Endothelial cell of umbilical vein (primary cell): ENCODE data around the gene CMSS1. TPM values are rescaled to one million over a fixed set of nuclear protein-coding genes. Genes with fewer than 3 reads are reported as not detected.

Source experiments
- BruUV-seq: library from RNA; stranded (reverse); fragments of 400-500 nt; replicated peaks from 2 replicates; lab custom pipeline; 2021; lab: Mats Ljungman, UMichigan
- CTCF ChIA-PET: fragments of 300-600, 350-600 bp; sonication (Branson Sonifier 250); formaldehyde crosslinking; loops from one replicate; lab custom pipeline; 2021; ENCODE audit warnings: antibody characterized with exemption, inconsistent platforms; lab: Charles Lee
- POLR2A ChIA-PET: fragments of 300-600, 350-600 bp; sonication (Branson Sonifier 250); formaldehyde crosslinking; loops from one replicate; lab custom pipeline; 2021; ENCODE audit warnings: antibody characterized with exemption, inconsistent platforms; lab: Charles Lee
- DNase-seq: peaks from one replicate; pipeline ENCODE4 v3.0.0-alpha.2; 2011; ENCODE audit warnings: low read depth, low spot score
- FAIRE-seq: peaks from 2 replicates; lab custom pipeline; 2011; peaks lifted over from hg19 to GRCh38; lab: Jason Lieb, UNC
- H2AFZ ChIP-seq: 2 replicates; pipeline ENCODE4 v1.6.0; 2012; ENCODE audit warnings: low read depth, low read length, control low read depth, inconsistent platforms
- H3K27ac ChIP-seq: 2 replicates; pipeline ENCODE4 v1.5.1; 2011; ENCODE audit warnings: low read depth, mild to moderate bottlenecking, control low read depth, low read length, moderate library complexity; ENCODE audit not compliant: insufficient read depth
- H3K27me3 ChIP-seq, 2 experiments: 2 replicates each; pipeline versions ENCODE4 v1.6.0 to v1.6.1; 2011; ENCODE audit warnings: low read length in 2 of 2, mixed read lengths in 1 of 2; ENCODE audit not compliant: control insufficient read depth in 2 of 2, insufficient read depth in 2 of 2
- H3K36me3 ChIP-seq, 2 experiments: 2 replicates in 1 of 2; 3 replicates in 1 of 2; pipeline ENCODE4 v1.5.1; 2011; ENCODE audit warnings: low read length in 2 of 2, mild to moderate bottlenecking in 1 of 2, moderate library complexity in 1 of 2; ENCODE audit not compliant: control insufficient read depth in 2 of 2, insufficient read depth in 2 of 2; ENCODE audit errors: extremely low read depth in 1 of 2
- H3K4me1 ChIP-seq: 3 replicates; pipeline ENCODE4 v1.5.1; 2011; ENCODE audit warnings: mild to moderate bottlenecking, low read length; ENCODE audit not compliant: control insufficient read depth, insufficient read depth; ENCODE audit errors: extremely low read depth
- H3K4me2 ChIP-seq: 2 replicates; pipeline ENCODE4 v1.6.1; 2011; ENCODE audit warnings: low read length, control low read depth, mixed read lengths; ENCODE audit not compliant: insufficient read depth
- H3K4me3 ChIP-seq, 3 experiments: fragments of 200-600 bp in 1 of 3; sonication (generic), shearing (Covaris generic) in 1 of 3; replicated peaks in 1 of 3; 2 replicates each; pipeline ENCODE4 v1.5.1; 2011 to 2016; ENCODE audit warnings: control low read depth in 3 of 3, low read length in 3 of 3, mild to moderate bottlenecking in 2 of 3, inconsistent platforms in 1 of 3, low read depth in 1 of 3, moderate library complexity in 1 of 3; ENCODE audit not compliant: insufficient read depth in 1 of 3
- H3K79me2 ChIP-seq: 2 replicates; pipeline ENCODE4 v1.6.0; 2012; ENCODE audit warnings: low read length, inconsistent platforms; ENCODE audit not compliant: control insufficient read depth, insufficient read depth
- H3K9ac ChIP-seq: replicated peaks from 2 replicates; pipeline ENCODE3; 2011; ENCODE audit warnings: low read length, control low read depth; ENCODE audit not compliant: insufficient read depth; ENCODE audit errors: extremely low read depth
- H3K9me1 ChIP-seq: replicated peaks from 3 replicates; pipeline ENCODE4 v1.6.0; 2011; ENCODE audit warnings: mild to moderate bottlenecking, low read length; ENCODE audit not compliant: control insufficient read depth, insufficient read depth; ENCODE audit errors: extremely low read depth
- H3K9me3 ChIP-seq: replicated peaks from 2 replicates; pipeline ENCODE4 v1.5.1; 2012; ENCODE audit warnings: low read length, inconsistent platforms; ENCODE audit not compliant: control insufficient read depth, insufficient read depth
- H4K20me1 ChIP-seq: replicated peaks from 2 replicates; pipeline ENCODE3; 2011; ENCODE audit warnings: mild to moderate bottlenecking, low read length; ENCODE audit not compliant: control insufficient read depth, insufficient read depth; ENCODE audit errors: extremely low read depth
- CTCF ChIP-seq, 2 donors: IDR thresholded peaks; 1 replicate in 1 of 2; 2 replicates in 1 of 2; pipeline ENCODE4 v1.5.1; 2011; ENCODE audit warnings: low read length in 2 of 2, mild to moderate bottlenecking in 2 of 2, moderate library complexity in 2 of 2, control low read depth in 1 of 2, inconsistent platforms in 1 of 2, low read depth in 1 of 2; ENCODE audit not compliant: insufficient read depth in 1 of 2; ENCODE audit errors: extremely low read depth in 1 of 2
- EZH2 ChIP-seq: IDR thresholded peaks from 2 replicates; pipeline ENCODE4 v1.6.1; 2012; ENCODE audit warnings: borderline replicate concordance, low read depth, mild to moderate bottlenecking, moderate library complexity, low read length, inconsistent platforms; ENCODE audit not compliant: severe bottlenecking
- FOS ChIP-seq: IDR thresholded peaks from 2 replicates; pipeline ENCODE4 v1.6.1; 2011; ENCODE audit warnings: mild to moderate bottlenecking, low read length, moderate library complexity, borderline replicate concordance; ENCODE audit not compliant: insufficient read depth
- GATA2 ChIP-seq: IDR thresholded peaks from 2 replicates; pipeline ENCODE4 v1.7.0; 2011; ENCODE audit warnings: low read depth, mild to moderate bottlenecking, moderate library complexity, mixed read lengths, low read length; ENCODE audit not compliant: insufficient read length, insufficient read depth
- JUN ChIP-seq: IDR thresholded peaks from 2 replicates; pipeline ENCODE4 v1.6.1; 2011; ENCODE audit warnings: borderline replicate concordance, low read depth; ENCODE audit not compliant: insufficient read length, insufficient read depth
- MAX ChIP-seq: IDR thresholded peaks from 2 replicates; pipeline ENCODE4 v1.6.1; 2011; ENCODE audit not compliant: insufficient read depth, insufficient read length
- MYC ChIP-seq: IDR thresholded peaks from one replicate; pipeline ENCODE4 v1.6.1; 2011; ENCODE audit warnings: mild to moderate bottlenecking, low read depth, low read length
- POLR2A ChIP-seq: IDR thresholded peaks from 2 replicates; pipeline ENCODE4 v1.6.1; 2012; ENCODE audit warnings: low read depth, mild to moderate bottlenecking, control low read depth, low read length
- POLR2AphosphoS5 ChIP-seq: IDR thresholded peaks from 2 replicates; pipeline ENCODE4 v1.6.1; 2012; ENCODE audit warnings: low read depth, mild to moderate bottlenecking, control low read depth, low read length, moderate library complexity; ENCODE audit not compliant: insufficient read depth
- dilution Hi-C: fragments of 300-500 bp; cut with MboI; formaldehyde crosslinking; loops from one replicate; pipeline ENCODE4 v1.15.0; 2019; ENCODE audit warnings: low sequenced_read_pairs; ENCODE audit not compliant: extremely low pct_ligation_motif_present
- intact Hi-C: fragments of 100-400 bp; cut with micrococcal nuclease; formaldehyde crosslinking; loops from one replicate; pipeline ENCODE4 v1.10.0; 2022
- polyA plus RNA-seq, 4 experiments: library from polyadenylated mRNA; depleted of rRNA in 3 of 4; stranded (reverse) in 3 of 4; unstranded in 1 of 4; fragments of >200 nt; gene quantifications; 2 replicates each; pipeline versions ENCODE4 v1.2.1 to v1.2.3, GENCODE V29; 2011 to 2012; ENCODE audit warnings: missing spikeins in 1 of 4
- total RNA-seq: library from RNA; stranded (reverse); gene quantifications from 2 replicates; pipeline ENCODE4 v1.2.3, GENCODE V29; 2021

CMSS1 gene
- total and polyA plus RNA-seq, 2 donors (not counting 3 experiments of a cell fraction or from before 2014, with no cell fraction given): 9.7 to 60.6 TPM

- Histone ChIP-seq H3K9me3 (no peaks in the 10 kb centered on the region), H3K79me2 (peaks cover 42% of the 10 kb centered on the region), H4K20me1 (no peaks in the 10 kb centered on the region), H3K4me1 (peaks cover 38% of the 10 kb centered on the region), H3K27me3 (no peaks in the 10 kb centered on the region), H3K4me2 (no peak overlapping the region), H3K36me3 (peaks cover 3% of the 10 kb centered on the region in 2 experiments), H3K27ac (no peak overlapping the region), H3K9me1 (no peaks in the 10 kb centered on the region), H3K9ac (no peak overlapping the region), H3K4me3 (no peak overlapping the region), H2AFZ (no peak overlapping the region)
- intact Hi-C loops: no loop called here
- TF ChIP-seq MYC (no peak), POLR2A (no peak)
- dilution Hi-C loops: no loop called here
- BruUV-seq: no TSS peak
- no peak for DNase-seq
- FAIRE-seq: no peak
- CTCF ChIA-PET: interaction anchor here (1.7 to 5.2 kb wide), 4 partner anchors 10 to 393 kb away, joined by 4 to 38 read pairs (median 18); no protein-coding TSS in a partner anchor
- POLR2A ChIA-PET: no interaction called here
Measured at GRCh38 chr3:99861216-99861615, 43.6 kb downstream of the CMSS1 start.

GRCh38 chr3:99862208-99862607 is 44.5 kb downstream of the CMSS1 start:
- CTCF ChIA-PET: interaction anchor here (0.7 to 5.2 kb wide), 7 partner anchors 13 to 392 kb away, joined by 3 to 38 read pairs (median 4); no protein-coding TSS in a partner anchor
- intact Hi-C loops: loop anchor here (1.0 kb wide), 1 partner anchor 179 kb away; no protein-coding TSS in a partner anchor
- Histone ChIP-seq H3K79me2 (peaks cover 42% of the 10 kb centered on the region), H3K9me1 (no peaks in the 10 kb centered on the region), H2AFZ (no peak overlapping the region), H3K4me2 (no peak overlapping the region), H3K27me3 (no peaks in the 10 kb centered on the region), H3K4me3 (no peak overlapping the region), H3K27ac (peak overlapping the region; percentile 57), H3K4me1 (peaks cover 48% of the 10 kb centered on the region), H3K9me3 (no peaks in the 10 kb centered on the region), H3K36me3 (peaks cover 2 to 3% of the 10 kb centered on the region in 2 experiments), H3K9ac (no peak overlapping the region), H4K20me1 (no peaks in the 10 kb centered on the region)
- BruUV-seq: no TSS peak
- TF ChIP-seq POLR2AphosphoS5 (peak; percentile 42), FOS (peak; percentile 29), EZH2 (no peak), JUN (peak; percentile 61), MAX (no peak), MYC (no peak), GATA2 (no peak), POLR2A (no peak), CTCF (IDR thresholded peaks at IDR 0.05; ENCODE audit: extremely low read depth in 1 of 2, insufficient read depth in 1 of 2, low read depth in 1 of 2, low read length in 2 of 2) (no peak)
- DNase-seq (peak; percentile 51), FAIRE-seq (no peak)
- POLR2A ChIA-PET: no interaction called here
- dilution Hi-C loops: no loop called here
